Tibial nerve (tissue), 4 donors: Measurements from ENCODE around the gene RIPK3.

Source experiments
- CTCF ChIP-seq, 5 experiments: fragments of 200-600 bp in 3 of 5; fragments of 450-650 bp in 2 of 5; sonication (generic) in 3 of 5; IDR thresholded peaks; one replicate each; pipeline ENCODE4 v1.5.1; 2016 to 2019; ENCODE audit warnings: antibody characterized with exemption in 5 of 5, mild to moderate bottlenecking in 3 of 5, moderate library complexity in 2 of 5
- EP300 ChIP-seq, 2 donors: sonication (generic); formaldehyde crosslinking; IDR thresholded peaks; one replicate each; pipeline ENCODE4 v1.6.1; 2017; ENCODE audit warnings: antibody characterized with exemption in 2 of 2, mild to moderate bottlenecking in 1 of 2
- POLR2A ChIP-seq, 2 donors: fragments of 450-650 bp; IDR thresholded peaks; one replicate each; pipeline ENCODE4 v1.6.1; 2017; ENCODE audit warnings: antibody characterized with exemption in 2 of 2, mild to moderate bottlenecking in 2 of 2, moderate library complexity in 2 of 2

GRCh38 chr14:24338843-24339242 is 948 bp downstream of the RIPK3 start:
- no peak for TF ChIP-seq CTCF (IDR thresholded peaks at IDR 0.05)
- no peak for TF ChIP-seq POLR2A (IDR thresholded peaks at IDR 0.05)
- TF ChIP-seq EP300 (IDR thresholded peaks at IDR 0.05), result no peak
